ENCODE results near the gene HCN3. TPM values are rescaled to one million over a fixed set of nuclear protein-coding genes. Genes with fewer than 3 reads are reported as not detected.
A peak's percentile ranks its signal among the peaks of the same experiment; 100 is the strongest.

Gene HCN3
- total RNA-seq, 1 donor from 2014 or later = 10.6 TPM

DNA sequence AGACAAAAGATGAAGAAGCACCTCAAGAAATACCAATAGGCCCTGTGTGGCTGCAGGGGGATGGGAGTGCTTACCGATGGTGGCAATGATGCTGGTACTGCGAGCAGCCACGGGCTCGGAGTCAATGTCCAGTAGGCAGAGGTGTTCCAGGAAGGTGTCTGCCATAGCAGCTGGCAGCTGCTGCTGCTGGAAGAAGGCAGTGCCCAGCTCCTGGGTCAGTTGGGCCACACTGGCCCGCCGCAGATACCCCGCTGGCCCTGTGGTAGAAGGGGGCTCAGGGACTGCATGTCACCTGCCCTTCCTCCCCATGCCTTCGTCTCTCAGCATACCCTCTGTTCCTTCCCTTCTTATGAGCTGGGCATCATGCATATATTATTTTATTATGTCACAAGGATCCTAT lies 22.8 kb downstream of the HCN3 start:
- no peak overlapping the region for H3K27ac Mint-ChIP-seq
- H3K36me3 Mint-ChIP-seq = no peaks in the 10 kb centered on the region
- TF ChIP-seq, protein P1, sequence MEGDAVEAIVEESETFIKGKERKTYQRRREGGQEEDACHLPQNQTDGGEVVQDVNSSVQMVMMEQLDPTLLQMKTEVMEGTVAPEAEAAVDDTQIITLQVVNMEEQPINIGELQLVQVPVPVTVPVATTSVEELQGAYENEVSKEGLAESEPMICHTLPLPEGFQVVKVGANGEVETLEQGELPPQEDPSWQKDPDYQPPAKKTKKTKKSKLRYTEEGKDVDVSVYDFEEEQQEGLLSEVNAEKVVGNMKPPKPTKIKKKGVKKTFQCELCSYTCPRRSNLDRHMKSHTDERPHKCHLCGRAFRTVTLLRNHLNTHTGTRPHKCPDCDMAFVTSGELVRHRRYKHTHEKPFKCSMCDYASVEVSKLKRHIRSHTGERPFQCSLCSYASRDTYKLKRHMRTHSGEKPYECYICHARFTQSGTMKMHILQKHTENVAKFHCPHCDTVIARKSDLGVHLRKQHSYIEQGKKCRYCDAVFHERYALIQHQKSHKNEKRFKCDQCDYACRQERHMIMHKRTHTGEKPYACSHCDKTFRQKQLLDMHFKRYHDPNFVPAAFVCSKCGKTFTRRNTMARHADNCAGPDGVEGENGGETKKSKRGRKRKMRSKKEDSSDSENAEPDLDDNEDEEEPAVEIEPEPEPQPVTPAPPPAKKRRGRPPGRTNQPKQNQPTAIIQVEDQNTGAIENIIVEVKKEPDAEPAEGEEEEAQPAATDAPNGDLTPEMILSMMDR (conservative IDR thresholded peaks at IDR 0.05) = no peak
- no peaks in the 10 kb centered on the region for H3K9me3 Mint-ChIP-seq
- H3K4me3 Mint-ChIP-seq = no peak overlapping the region
- DNase-seq (ENCODE audit: extremely low spot score, unreplicated experiment) = no peak
- no peaks in the 10 kb centered on the region for H3K4me1 Mint-ChIP-seq (ENCODE audit: unreplicated experiment)
- H3K27me3 Mint-ChIP-seq = peaks cover 8% of the 10 kb centered on the region

DNA sequence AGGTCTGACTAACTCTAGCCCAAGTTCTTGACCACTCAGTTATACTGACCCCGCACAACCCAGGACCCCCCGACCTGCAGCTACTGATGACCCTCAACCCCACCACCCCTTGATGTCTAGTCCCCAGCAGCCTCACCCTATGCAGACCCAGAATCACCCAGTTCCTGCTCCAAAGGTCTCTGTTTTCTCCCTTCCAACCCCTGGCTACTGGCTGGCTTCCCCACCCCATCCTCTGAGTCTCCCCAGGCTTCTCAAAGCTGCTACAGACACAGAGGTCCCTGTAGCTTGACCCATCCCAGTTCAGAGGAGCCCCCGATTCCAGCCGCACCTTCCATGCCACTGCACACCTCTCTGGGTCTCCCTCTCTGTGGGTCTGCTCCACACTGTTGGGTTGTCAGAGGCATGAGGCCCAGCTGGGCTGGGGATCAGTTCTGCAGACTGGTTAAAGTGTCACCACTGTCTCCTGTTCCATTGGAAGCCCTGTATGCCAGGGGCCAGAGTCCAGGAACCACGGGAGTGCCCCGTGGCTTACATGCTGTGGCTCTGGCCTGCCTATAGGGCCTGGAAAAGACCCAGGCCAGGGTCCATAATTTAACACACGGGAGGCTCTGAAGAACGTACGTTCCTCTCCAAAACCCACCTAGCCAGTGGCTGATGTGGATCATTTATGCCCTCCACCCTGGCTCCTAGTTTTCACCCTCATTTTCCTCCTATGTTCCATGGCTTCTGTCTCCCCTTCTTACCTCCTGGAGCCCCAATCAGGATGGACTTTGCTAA lies 23.5 kb downstream of the HCN3 start:
- H3K4me1 Mint-ChIP-seq (ENCODE audit: unreplicated experiment) = no peaks in the 10 kb centered on the region
- no peak for DNase-seq (ENCODE audit: extremely low spot score, unreplicated experiment)
- TF ChIP-seq, protein P1 (conservative IDR thresholded peaks at IDR 0.05) = no peak
- H3K27me3 Mint-ChIP-seq = peaks cover 8% of the 10 kb centered on the region
- H3K4me3 Mint-ChIP-seq = no peak overlapping the region
- no peaks in the 10 kb centered on the region for H3K36me3 Mint-ChIP-seq
- H3K9me3 Mint-ChIP-seq = no peaks in the 10 kb centered on the region
- H3K27ac Mint-ChIP-seq = peak overlapping the region; percentile 29

DNA sequence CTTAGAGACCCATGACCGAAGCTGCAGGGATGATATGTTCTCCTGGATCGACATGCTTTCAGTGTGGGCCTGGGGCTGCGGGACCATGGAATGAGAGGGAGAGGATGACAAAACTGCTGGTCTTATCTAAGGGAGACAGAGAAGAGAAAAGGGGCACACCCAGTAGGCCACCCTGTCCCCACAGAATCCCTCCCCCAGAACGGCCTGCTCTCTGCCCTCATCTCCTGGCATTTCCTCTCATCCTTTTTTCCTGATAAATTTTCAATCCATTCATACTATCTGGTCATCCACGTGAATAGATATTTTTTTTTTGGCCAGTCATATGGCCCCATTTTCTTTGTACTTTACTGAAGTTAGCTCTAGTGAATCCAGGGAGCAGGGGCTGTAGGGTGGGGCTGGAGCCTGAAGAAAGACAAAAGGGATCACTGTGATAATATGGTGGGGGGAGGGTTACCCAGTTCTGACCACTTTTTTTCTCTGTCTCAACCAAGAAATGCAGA lies 24.1 kb downstream of the HCN3 start, which contains the start of gene PKLR:
PKLR (minus strand) TSS at position 97 of the 500 bp plus-strand sequence; CDS start at position 54, 43 bp downstream.
- no peak within 1 kb of the TSS for H3K4me3 Mint-ChIP-seq
- H3K27me3 Mint-ChIP-seq = peaks cover 8% of the 10 kb centered on the region
- peak within 1 kb of the TSS; percentile 29 for H3K27ac Mint-ChIP-seq
- TF ChIP-seq, protein P1 (conservative IDR thresholded peaks at IDR 0.05) = no peak
- H3K36me3 Mint-ChIP-seq = no peaks in the 10 kb centered on the region
- H3K9me3 Mint-ChIP-seq = no peaks in the 10 kb centered on the region
- DNase-seq (ENCODE audit: extremely low spot score, unreplicated experiment) = no peak
- H3K4me1 Mint-ChIP-seq (ENCODE audit: unreplicated experiment) = no peaks in the 10 kb centered on the region

DNA sequence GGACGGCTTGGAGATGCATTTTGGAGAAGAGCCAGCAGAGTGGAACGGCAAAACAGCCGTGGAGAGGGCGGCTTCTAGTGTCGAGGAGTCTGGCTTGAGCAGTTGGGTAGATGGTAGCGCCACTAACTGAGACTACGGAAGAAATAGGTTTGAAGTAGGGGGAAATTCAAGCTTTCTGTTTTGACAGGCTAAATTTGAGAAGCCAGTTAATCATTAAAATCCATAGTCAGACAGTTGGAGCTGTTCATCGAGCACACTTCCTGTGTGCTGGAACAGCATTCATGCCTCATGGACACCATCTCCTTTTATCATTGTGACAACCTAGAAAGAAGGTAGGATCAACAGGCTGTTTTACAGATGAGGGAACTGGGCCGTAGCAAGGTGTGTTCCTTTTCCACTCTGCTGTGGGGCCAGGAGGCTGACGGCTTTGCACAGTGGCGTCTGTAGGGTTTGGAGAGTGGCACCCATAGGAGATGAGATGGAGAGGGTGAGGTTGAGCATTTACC lies 27.3 kb downstream of the HCN3 start:
- H3K36me3 Mint-ChIP-seq = no peaks in the 10 kb centered on the region

DNA sequence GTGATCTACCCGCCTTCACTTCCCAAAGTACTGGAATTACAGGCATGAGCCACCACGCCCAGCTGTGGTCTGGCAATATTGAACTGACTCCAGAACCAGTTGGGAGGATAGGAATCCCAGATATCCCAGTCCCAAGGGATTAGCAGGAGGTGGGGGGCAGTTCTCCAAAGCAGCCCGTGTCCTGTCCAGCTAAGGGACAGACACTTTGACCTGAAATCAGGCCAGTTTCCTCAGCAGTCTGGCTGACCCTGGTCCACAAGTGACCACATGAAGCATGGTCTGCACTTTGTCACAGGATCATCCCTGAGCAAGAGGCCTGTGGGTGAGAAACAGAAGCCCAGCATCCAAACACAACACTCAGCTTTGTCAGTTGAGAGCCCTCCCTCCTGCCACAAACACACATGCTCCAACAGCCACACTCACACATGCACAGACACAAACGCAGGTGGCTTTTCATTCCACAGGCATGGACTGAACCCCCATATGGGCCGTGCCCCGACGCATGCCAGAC lies 28.7 kb downstream of the HCN3 start:
- peak overlapping the region; percentile 68 for H3K27ac Mint-ChIP-seq
- no peaks in the 10 kb centered on the region for H3K9me3 Mint-ChIP-seq
- TF ChIP-seq, protein P1 (conservative IDR thresholded peaks at IDR 0.05) = no peak
- H3K36me3 Mint-ChIP-seq = peaks cover 3% of the 10 kb centered on the region
- H3K4me1 Mint-ChIP-seq (ENCODE audit: unreplicated experiment) = peaks cover 12% of the 10 kb centered on the region
- no peak for DNase-seq (ENCODE audit: extremely low spot score, unreplicated experiment)
- peak overlapping the region; percentile 51 for H3K4me3 Mint-ChIP-seq
- no peaks in the 10 kb centered on the region for H3K27me3 Mint-ChIP-seq

More for the DNA sequence above, 27.3 kb downstream of the HCN3 start:
- DNase-seq (ENCODE audit: extremely low spot score, unreplicated experiment) = no peak
- peak overlapping the region; percentile 83 for H3K27ac Mint-ChIP-seq
- peaks cover 5% of the 10 kb centered on the region for H3K4me1 Mint-ChIP-seq (ENCODE audit: unreplicated experiment)
- no peaks in the 10 kb centered on the region for H3K9me3 Mint-ChIP-seq
- TF ChIP-seq, protein P1 (conservative IDR thresholded peaks at IDR 0.05) = no peak
- peak overlapping the region; percentile 37 for H3K4me3 Mint-ChIP-seq
- H3K27me3 Mint-ChIP-seq = no peaks in the 10 kb centered on the region

Measured in type B pancreatic cell (in vitro differentiated cells).